ENCODE data around the gene GAB2.

DNA sequence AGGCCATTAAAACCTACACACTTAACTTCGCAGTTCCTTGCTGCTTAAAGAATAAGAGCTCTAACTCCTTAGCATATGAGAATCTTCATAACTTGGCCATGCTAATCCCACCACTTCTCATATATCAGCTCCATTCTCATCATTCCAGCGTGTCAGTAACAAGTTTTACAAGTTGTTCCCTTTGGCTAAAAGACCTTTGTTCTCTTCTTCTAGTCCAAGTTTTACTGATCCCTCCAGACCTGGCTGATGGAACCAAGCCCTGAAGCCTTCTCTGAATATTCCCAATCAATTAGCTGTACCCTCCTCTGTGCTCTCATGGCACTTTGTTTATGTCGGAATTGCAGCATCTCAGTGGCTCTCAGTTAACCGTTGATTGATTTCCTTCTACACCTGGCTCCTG, 35.8 kb downstream of the GAB2 start:
- TF ChIP-seq, protein P1, sequence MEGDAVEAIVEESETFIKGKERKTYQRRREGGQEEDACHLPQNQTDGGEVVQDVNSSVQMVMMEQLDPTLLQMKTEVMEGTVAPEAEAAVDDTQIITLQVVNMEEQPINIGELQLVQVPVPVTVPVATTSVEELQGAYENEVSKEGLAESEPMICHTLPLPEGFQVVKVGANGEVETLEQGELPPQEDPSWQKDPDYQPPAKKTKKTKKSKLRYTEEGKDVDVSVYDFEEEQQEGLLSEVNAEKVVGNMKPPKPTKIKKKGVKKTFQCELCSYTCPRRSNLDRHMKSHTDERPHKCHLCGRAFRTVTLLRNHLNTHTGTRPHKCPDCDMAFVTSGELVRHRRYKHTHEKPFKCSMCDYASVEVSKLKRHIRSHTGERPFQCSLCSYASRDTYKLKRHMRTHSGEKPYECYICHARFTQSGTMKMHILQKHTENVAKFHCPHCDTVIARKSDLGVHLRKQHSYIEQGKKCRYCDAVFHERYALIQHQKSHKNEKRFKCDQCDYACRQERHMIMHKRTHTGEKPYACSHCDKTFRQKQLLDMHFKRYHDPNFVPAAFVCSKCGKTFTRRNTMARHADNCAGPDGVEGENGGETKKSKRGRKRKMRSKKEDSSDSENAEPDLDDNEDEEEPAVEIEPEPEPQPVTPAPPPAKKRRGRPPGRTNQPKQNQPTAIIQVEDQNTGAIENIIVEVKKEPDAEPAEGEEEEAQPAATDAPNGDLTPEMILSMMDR (IDR thresholded peaks at IDR 0.05), result no peak
- TF ChIP-seq EP300 (IDR thresholded peaks at IDR 0.05), result no peak
- TF ChIP-seq POLR2A (IDR thresholded peaks at IDR 0.05), result no peak
- no peak for TF ChIP-seq POLR2AphosphoS5 (IDR thresholded peaks at IDR 0.05)

Measured in suprapubic skin (tissue), 4 donors.